Tibial nerve (tissue), 4 donors: Measurements from ENCODE around the gene CTBS.

ENCODE experiments used
- EP300 ChIP-seq, 2 donors: sonication (generic); formaldehyde crosslinking; IDR thresholded peaks; one replicate each; pipeline ENCODE4 v1.6.1; 2017; ENCODE audit warnings: antibody characterized with exemption in 2 of 2, mild to moderate bottlenecking in 1 of 2
- POLR2A ChIP-seq, 2 donors: fragments of 450-650 bp; IDR thresholded peaks; one replicate each; pipeline ENCODE4 v1.6.1; 2017; ENCODE audit warnings: antibody characterized with exemption in 2 of 2, mild to moderate bottlenecking in 2 of 2, moderate library complexity in 2 of 2
- TF ChIP-seq, protein P1 (sequence below), 5 experiments: fragments of 200-600 bp in 3 of 5; fragments of 450-650 bp in 2 of 5; sonication (generic) in 3 of 5; IDR thresholded peaks; one replicate each; pipeline ENCODE4 v1.5.1; 2016 to 2019; ENCODE audit warnings: antibody characterized with exemption in 5 of 5, mild to moderate bottlenecking in 3 of 5, moderate library complexity in 2 of 5

DNA sequence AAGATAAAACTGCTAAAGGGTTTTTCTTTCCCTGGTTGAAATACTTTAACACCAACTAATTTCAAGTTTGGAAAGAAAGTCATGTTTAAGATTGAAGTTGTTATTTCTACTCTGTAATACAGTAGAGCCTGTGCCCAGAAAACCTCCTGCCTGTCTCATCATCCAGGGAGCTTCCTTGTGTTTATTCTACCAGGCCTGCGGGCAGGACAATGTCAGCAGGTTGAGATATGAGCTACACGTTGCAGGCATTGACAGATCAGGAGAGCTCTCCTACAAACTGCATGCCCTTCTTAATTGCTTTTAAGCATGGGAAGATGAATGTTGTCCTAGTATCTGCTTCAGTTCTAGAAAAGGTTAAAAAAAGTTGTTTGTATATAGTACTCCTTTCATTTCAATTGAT lies 43.1 kb upstream of the CTBS start:
- TF ChIP-seq, protein P1, sequence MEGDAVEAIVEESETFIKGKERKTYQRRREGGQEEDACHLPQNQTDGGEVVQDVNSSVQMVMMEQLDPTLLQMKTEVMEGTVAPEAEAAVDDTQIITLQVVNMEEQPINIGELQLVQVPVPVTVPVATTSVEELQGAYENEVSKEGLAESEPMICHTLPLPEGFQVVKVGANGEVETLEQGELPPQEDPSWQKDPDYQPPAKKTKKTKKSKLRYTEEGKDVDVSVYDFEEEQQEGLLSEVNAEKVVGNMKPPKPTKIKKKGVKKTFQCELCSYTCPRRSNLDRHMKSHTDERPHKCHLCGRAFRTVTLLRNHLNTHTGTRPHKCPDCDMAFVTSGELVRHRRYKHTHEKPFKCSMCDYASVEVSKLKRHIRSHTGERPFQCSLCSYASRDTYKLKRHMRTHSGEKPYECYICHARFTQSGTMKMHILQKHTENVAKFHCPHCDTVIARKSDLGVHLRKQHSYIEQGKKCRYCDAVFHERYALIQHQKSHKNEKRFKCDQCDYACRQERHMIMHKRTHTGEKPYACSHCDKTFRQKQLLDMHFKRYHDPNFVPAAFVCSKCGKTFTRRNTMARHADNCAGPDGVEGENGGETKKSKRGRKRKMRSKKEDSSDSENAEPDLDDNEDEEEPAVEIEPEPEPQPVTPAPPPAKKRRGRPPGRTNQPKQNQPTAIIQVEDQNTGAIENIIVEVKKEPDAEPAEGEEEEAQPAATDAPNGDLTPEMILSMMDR (IDR thresholded peaks at IDR 0.05), result no peak
- TF ChIP-seq POLR2A (IDR thresholded peaks at IDR 0.05), result no peak
- TF ChIP-seq EP300 (IDR thresholded peaks at IDR 0.05), result no peak
